HCT116 (cell line): ENCODE results near the gene GSTA1. TPM values are rescaled to one million over a fixed set of nuclear protein-coding genes. Genes with fewer than 3 reads are reported as not detected.

Experiments used
- ATAC-seq: fragments of 200-7000 bp; cut with Tn5 transposase; 2 replicates; pipeline ENCODE4 v1.9.1; 2020; ENCODE audit warnings: mild to moderate bottlenecking, moderate library complexity
- BruUV-seq: library from RNA; stranded (reverse); fragments of 400-500 nt; replicated peaks from 2 replicates; lab custom pipeline; 2021; lab: Mats Ljungman, UMichigan
- CTCF ChIA-PET: fragments of 300-600 bp; sonication (Branson Sonifier 250); formaldehyde crosslinking; loops from one replicate; lab custom pipeline; 2021; ENCODE audit warnings: antibody characterized with exemption; lab: Charles Lee
- POLR2A ChIA-PET: fragments of 300-600, 350-600 bp; sonication (Branson Sonifier 250); formaldehyde crosslinking; loops from one replicate; lab custom pipeline; 2021; ENCODE audit warnings: antibody characterized with exemption; lab: Charles Lee
- RAD21 ChIA-PET, 2 experiments: fragments of 300-600 bp; sonication (Branson Sonifier 250); formaldehyde crosslinking; loops; one replicate each; lab custom pipeline; 2023; ENCODE audit warnings: low total read pairs in 2 of 2; ENCODE audit not compliant: uncharacterized antibody in 2 of 2, unreplicated experiment in 2 of 2, low non-redundant PET in 1 of 2; lab: Charles Lee
- DNase-seq: peaks from one replicate; pipeline ENCODE4 v3.0.0-alpha.2; 2010; ENCODE audit warnings: low read depth, low spot score
- H2AFZ ChIP-seq: fragments of 200-600 bp; shearing (Covaris generic), sonication (generic); 2 replicates; pipeline ENCODE4 v1.6.1; 2017; ENCODE audit warnings: low read depth, mixed run types, mixed read lengths, antibody characterized with exemption, low read length; ENCODE audit not compliant: poor library complexity, severe bottlenecking
- H3K27ac ChIP-seq: 2 replicates; pipeline ENCODE4 v1.5.1; 2012; ENCODE audit warnings: low read depth, low read length
- H3K27me3 ChIP-seq: fragments of 200-600 bp; sonication (generic); 2 replicates; pipeline ENCODE4 v1.6.1; 2016; ENCODE audit warnings: mixed run types, low read length, mixed read lengths; ENCODE audit not compliant: insufficient read depth
- H3K36me3 ChIP-seq, 2 experiments: fragments of 200-500 bp in 1 of 2; fragments of 200-600 bp in 1 of 2; sonication (Bioruptor generic) in 1 of 2; sonication (generic) in 1 of 2; 2 replicates each; pipeline versions ENCODE4 v1.5.1 to v1.6.1; 2014 to 2016; ENCODE audit warnings: low read length in 2 of 2, inconsistent platforms in 1 of 2, mixed read lengths in 1 of 2, mixed run types in 1 of 2; ENCODE audit not compliant: insufficient read depth in 2 of 2, control insufficient read depth in 1 of 2
- H3K4me1 ChIP-seq, 2 experiments: fragments of 200-600 bp in 1 of 2; sonication (generic) in 1 of 2; 2 replicates each; pipeline versions ENCODE4 v1.5.1 to v1.6.1; 2012 to 2017; ENCODE audit warnings: low read length in 2 of 2, inconsistent platforms in 1 of 2, mild to moderate bottlenecking in 1 of 2, mixed read lengths in 1 of 2, mixed run types in 1 of 2, moderate library complexity in 1 of 2; ENCODE audit not compliant: insufficient read depth in 2 of 2, control insufficient read depth in 1 of 2
- H3K4me2 ChIP-seq: fragments of 200-600 bp; sonication (generic); 2 replicates; pipeline ENCODE4 v1.6.1; 2017; ENCODE audit warnings: mixed run types, low read length, mixed read lengths
- H3K4me3 ChIP-seq, 2 experiments: fragments of 200-600 bp in 1 of 2; sonication (generic) in 1 of 2; replicated peaks in 1 of 2; 2 replicates each; pipeline ENCODE4 v1.5.1; 2011 to 2016; ENCODE audit warnings: low read length in 2 of 2, control low read depth in 1 of 2, low read depth in 1 of 2, mild to moderate bottlenecking in 1 of 2, mixed read lengths in 1 of 2, mixed run types in 1 of 2
- H3K79me2 ChIP-seq: fragments of 200-600 bp; sonication (generic); 2 replicates; pipeline ENCODE4 v1.6.1; 2017; ENCODE audit warnings: mild to moderate bottlenecking, mixed run types, low read length, moderate library complexity, mixed read lengths; ENCODE audit not compliant: insufficient read depth
- H3K9ac ChIP-seq: fragments of 200-600 bp; sonication (generic); 2 replicates; pipeline ENCODE4 v1.6.1; 2016; ENCODE audit warnings: low read length, mixed read lengths
- H3K9me2 ChIP-seq: fragments of 200-600 bp; sonication (generic), shearing (Covaris generic); 2 replicates; pipeline ENCODE4 v1.6.1; 2017; ENCODE audit warnings: mixed run types, mild to moderate bottlenecking, moderate library complexity; ENCODE audit not compliant: insufficient read depth
- H3K9me3 ChIP-seq, 2 experiments: fragments of 200-500 bp in 1 of 2; fragments of 200-600 bp in 1 of 2; sonication (Bioruptor generic) in 1 of 2; sonication (generic) in 1 of 2; 2 replicates each; pipeline ENCODE4 v1.6.1; 2014 to 2017; ENCODE audit warnings: low read length in 2 of 2, mixed read lengths in 2 of 2, inconsistent platforms in 1 of 2, low read depth in 1 of 2, mild to moderate bottlenecking in 1 of 2, mixed run types in 1 of 2, moderate library complexity in 1 of 2; ENCODE audit not compliant: control insufficient read depth in 1 of 2, insufficient read depth in 1 of 2
- H4K20me1 ChIP-seq: fragments of 200-600 bp; sonication (generic), shearing (Covaris generic); 2 replicates; pipeline ENCODE4 v1.6.1; 2017; ENCODE audit warnings: mixed run types, mild to moderate bottlenecking, moderate library complexity; ENCODE audit not compliant: insufficient read depth
- CBX3 ChIP-seq: IDR thresholded peaks from 2 replicates; pipeline ENCODE4 v1.6.1; 2012; ENCODE audit warnings: low read depth
- EGR1 ChIP-seq: IDR thresholded peaks from 2 replicates; pipeline ENCODE4 v1.6.1; 2012; ENCODE audit warnings: low read depth
- ELF1 ChIP-seq: IDR thresholded peaks from 2 replicates; pipeline ENCODE4 v1.6.1; 2012; ENCODE audit warnings: low read depth, borderline replicate concordance
- EZH2 ChIP-seq: fragments of 200-600 bp; sonication (generic); IDR thresholded peaks from 2 replicates; pipeline ENCODE4 v1.6.1; 2017; ENCODE audit warnings: antibody characterized with exemption, mixed run types
- POLR2AphosphoS5 ChIP-seq: IDR thresholded peaks from 2 replicates; pipeline ENCODE4 v1.6.1; 2011; ENCODE audit warnings: mild to moderate bottlenecking, low read depth, low read length, moderate library complexity
- RAD21 ChIP-seq: IDR thresholded peaks from 2 replicates; pipeline ENCODE4 v1.6.1; 2012; ENCODE audit warnings: low read depth, mild to moderate bottlenecking
- SIN3A ChIP-seq: IDR thresholded peaks from 2 replicates; pipeline ENCODE4 v1.6.1; 2012; ENCODE audit warnings: low read depth
- SP1 ChIP-seq: IDR thresholded peaks from 2 replicates; pipeline ENCODE4 v1.6.1; 2012; ENCODE audit warnings: low read depth
- YY1 ChIP-seq: IDR thresholded peaks from 2 replicates; pipeline ENCODE4 v1.6.1; 2011; ENCODE audit warnings: low read length, low read depth, moderate library complexity, mild to moderate bottlenecking; ENCODE audit not compliant: insufficient replicate concordance; ENCODE audit errors: extremely low read depth
- ZNF274 ChIP-seq: fragments of 200-500 bp; sonication (Bioruptor generic); IDR thresholded peaks from 2 replicates; pipeline ENCODE4 v1.6.1; 2014; ENCODE audit warnings: mild to moderate bottlenecking, low read depth, low read length, inconsistent platforms
- intact Hi-C: fragments of 100-400 bp; cut with micrococcal nuclease; formaldehyde crosslinking; loops from 2 replicates; pipeline ENCODE4 v1.10.0; 2022
- total RNA-seq: library from RNA; stranded (reverse); gene quantifications from one replicate; pipeline ENCODE4 v1.2.1, GENCODE V29; 2021; ENCODE audit not compliant: unreplicated experiment
- TF ChIP-seq, protein P1 (sequence below): IDR thresholded peaks from 2 replicates; pipeline ENCODE4 v1.6.1; 2012; ENCODE audit warnings: low read depth
- TF ChIP-seq, protein P2 (sequence below): IDR thresholded peaks from 2 replicates; pipeline ENCODE4 v1.6.1; 2012
- TF ChIP-seq, protein P3 (sequence below): IDR thresholded peaks from 2 replicates; pipeline ENCODE4 v1.6.1; 2012
- TF ChIP-seq, protein P4 (sequence below), 3 experiments: fragments of 200-600 bp in 1 of 3; sonication (generic) in 1 of 3; IDR thresholded peaks in 2 of 3; conservative IDR thresholded peaks in 1 of 3; 2 replicates each; pipeline ENCODE4 v1.5.1; 2012 to 2017; ENCODE audit warnings: low read depth in 2 of 3, low read length in 2 of 3, antibody characterized with exemption in 1 of 3, borderline replicate concordance in 1 of 3, control low read depth in 1 of 3, mild to moderate bottlenecking in 1 of 3, mixed read lengths in 1 of 3, mixed run types in 1 of 3, moderate library complexity in 1 of 3; ENCODE audit not compliant: insufficient read depth in 1 of 3

Gene GSTA1
- total RNA-seq, 1 experiment from 2014 or later, result 0.57 TPM

DNA sequence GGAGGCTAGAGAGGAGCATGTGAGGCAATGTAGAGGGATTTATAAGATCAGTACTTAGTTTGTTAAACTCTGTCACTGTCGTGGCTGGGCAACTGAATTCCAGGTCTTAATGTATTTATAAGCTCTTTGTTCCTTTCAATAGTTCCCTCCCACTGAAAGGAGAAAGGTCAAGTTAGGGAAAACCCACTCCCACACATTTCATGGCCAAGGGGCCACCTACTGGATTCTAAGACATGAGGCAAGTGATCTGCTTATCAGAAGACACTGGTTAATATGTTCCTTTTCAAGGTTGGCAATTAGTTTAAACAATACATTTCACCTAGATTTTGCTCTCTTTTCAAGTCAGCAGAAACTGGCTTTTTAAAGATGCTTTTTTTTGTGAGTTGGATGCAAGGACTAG, 42.4 kb upstream of the GSTA1 start (continued):
- TF ChIP-seq, protein P1, sequence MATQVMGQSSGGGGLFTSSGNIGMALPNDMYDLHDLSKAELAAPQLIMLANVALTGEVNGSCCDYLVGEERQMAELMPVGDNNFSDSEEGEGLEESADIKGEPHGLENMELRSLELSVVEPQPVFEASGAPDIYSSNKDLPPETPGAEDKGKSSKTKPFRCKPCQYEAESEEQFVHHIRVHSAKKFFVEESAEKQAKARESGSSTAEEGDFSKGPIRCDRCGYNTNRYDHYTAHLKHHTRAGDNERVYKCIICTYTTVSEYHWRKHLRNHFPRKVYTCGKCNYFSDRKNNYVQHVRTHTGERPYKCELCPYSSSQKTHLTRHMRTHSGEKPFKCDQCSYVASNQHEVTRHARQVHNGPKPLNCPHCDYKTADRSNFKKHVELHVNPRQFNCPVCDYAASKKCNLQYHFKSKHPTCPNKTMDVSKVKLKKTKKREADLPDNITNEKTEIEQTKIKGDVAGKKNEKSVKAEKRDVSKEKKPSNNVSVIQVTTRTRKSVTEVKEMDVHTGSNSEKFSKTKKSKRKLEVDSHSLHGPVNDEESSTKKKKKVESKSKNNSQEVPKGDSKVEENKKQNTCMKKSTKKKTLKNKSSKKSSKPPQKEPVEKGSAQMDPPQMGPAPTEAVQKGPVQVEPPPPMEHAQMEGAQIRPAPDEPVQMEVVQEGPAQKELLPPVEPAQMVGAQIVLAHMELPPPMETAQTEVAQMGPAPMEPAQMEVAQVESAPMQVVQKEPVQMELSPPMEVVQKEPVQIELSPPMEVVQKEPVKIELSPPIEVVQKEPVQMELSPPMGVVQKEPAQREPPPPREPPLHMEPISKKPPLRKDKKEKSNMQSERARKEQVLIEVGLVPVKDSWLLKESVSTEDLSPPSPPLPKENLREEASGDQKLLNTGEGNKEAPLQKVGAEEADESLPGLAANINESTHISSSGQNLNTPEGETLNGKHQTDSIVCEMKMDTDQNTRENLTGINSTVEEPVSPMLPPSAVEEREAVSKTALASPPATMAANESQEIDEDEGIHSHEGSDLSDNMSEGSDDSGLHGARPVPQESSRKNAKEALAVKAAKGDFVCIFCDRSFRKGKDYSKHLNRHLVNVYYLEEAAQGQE, result no peak
- TF ChIP-seq POLR2AphosphoS5, result no peak
- TF ChIP-seq, protein P2, sequence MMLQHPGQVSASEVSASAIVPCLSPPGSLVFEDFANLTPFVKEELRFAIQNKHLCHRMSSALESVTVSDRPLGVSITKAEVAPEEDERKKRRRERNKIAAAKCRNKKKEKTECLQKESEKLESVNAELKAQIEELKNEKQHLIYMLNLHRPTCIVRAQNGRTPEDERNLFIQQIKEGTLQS, result no peak
- TF ChIP-seq, all 23 proteins: peak for 0

DNA sequence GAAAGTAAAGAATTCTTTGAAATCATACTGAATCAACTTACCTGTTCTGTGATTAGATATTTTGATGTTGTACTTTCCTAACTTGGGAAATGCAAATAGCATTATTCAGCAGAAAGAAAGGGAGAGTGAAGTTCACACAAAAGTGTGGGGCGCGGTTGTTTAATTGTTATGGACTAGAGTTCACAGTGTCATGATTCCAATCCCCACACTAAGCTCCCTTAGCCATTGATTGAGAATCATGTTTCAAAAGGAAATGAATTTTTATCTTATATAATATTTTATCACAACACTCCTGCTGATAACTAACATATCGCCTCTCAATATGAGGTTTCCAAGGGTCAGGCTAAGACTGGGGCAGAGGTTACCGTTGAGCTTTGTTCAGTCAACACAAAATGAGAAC, 40.0 kb upstream of the GSTA1 start:
- RAD21 ChIA-PET, result no interaction called here
- Histone ChIP-seq H3K27me3 (no peaks in the 10 kb centered on the region), H3K4me3 (no peak overlapping the region), H3K9ac (no peak overlapping the region), H3K27ac (no peak overlapping the region), H3K9me3 (no peaks in the 10 kb centered on the region), H3K4me1 (no peaks in the 10 kb centered on the region; a peak in 1 of 4 replicates), H2AFZ (no peak overlapping the region), H4K20me1 (no peaks in the 10 kb centered on the region), H3K79me2 (no peaks in the 10 kb centered on the region), H3K36me3 (no peaks in the 10 kb centered on the region), H3K9me2 (no peaks in the 10 kb centered on the region), H3K4me2 (no peak overlapping the region)
- BruUV-seq, result no TSS peak
- POLR2A ChIA-PET, result no interaction called here
- DNase-seq (no peak), ATAC-seq (no peak)
- intact Hi-C loops, result no loop called here
- CTCF ChIA-PET, result no interaction called here
- TF ChIP-seq CBX3, result no peak
- no peak for TF ChIP-seq SIN3A
- no peak for TF ChIP-seq RAD21
- TF ChIP-seq EZH2, result no peak
- TF ChIP-seq YY1, result no peak
- TF ChIP-seq, protein P3, sequence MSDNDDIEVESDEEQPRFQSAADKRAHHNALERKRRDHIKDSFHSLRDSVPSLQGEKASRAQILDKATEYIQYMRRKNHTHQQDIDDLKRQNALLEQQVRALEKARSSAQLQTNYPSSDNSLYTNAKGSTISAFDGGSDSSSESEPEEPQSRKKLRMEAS, result no peak
- TF ChIP-seq EGR1, result no peak
- no peak for TF ChIP-seq SP1
- TF ChIP-seq, protein P4, sequence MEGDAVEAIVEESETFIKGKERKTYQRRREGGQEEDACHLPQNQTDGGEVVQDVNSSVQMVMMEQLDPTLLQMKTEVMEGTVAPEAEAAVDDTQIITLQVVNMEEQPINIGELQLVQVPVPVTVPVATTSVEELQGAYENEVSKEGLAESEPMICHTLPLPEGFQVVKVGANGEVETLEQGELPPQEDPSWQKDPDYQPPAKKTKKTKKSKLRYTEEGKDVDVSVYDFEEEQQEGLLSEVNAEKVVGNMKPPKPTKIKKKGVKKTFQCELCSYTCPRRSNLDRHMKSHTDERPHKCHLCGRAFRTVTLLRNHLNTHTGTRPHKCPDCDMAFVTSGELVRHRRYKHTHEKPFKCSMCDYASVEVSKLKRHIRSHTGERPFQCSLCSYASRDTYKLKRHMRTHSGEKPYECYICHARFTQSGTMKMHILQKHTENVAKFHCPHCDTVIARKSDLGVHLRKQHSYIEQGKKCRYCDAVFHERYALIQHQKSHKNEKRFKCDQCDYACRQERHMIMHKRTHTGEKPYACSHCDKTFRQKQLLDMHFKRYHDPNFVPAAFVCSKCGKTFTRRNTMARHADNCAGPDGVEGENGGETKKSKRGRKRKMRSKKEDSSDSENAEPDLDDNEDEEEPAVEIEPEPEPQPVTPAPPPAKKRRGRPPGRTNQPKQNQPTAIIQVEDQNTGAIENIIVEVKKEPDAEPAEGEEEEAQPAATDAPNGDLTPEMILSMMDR (IDR thresholded peaks at IDR 0.05 in 2 of 3, conservative IDR thresholded peaks at IDR 0.05 in 1 of 3; ENCODE audit: borderline replicate concordance in 1 of 3, insufficient read depth in 1 of 3, low read depth in 2 of 3, low read length in 2 of 3), result no peak
- TF ChIP-seq, protein P1, result no peak
- TF ChIP-seq ZNF274, result no peak
- no peak for TF ChIP-seq ELF1
- TF ChIP-seq, protein P2, result no peak
